ENCODE data around the gene PMPCB.
A peak's percentile ranks its signal among the peaks of the same experiment; 100 is the strongest.

The PMPCB gene

GRCh38 chr7:103336761-103337160 lies 39.5 kb downstream of the PMPCB start:
- no peaks in the 10 kb centered on the region for H3K9me3 ChIP-seq (replicated peaks; ENCODE audit: insufficient read depth, low read length)
- no peaks in the 10 kb centered on the region for H4K20me1 ChIP-seq (ENCODE audit: insufficient read depth, low read length)
- H3K27ac ChIP-seq (ENCODE audit: low read length): no peak overlapping the region
- no peak overlapping the region for H2AFZ ChIP-seq (ENCODE audit: low read length)
- H3F3A ChIP-seq (ENCODE audit: insufficient read depth, low read length): no peaks in the 10 kb centered on the region
- H3K9me2 ChIP-seq (replicated peaks; ENCODE audit: insufficient read depth, low read length): no peaks in the 10 kb centered on the region
- no peak for DNase-seq
- H3K4me2 ChIP-seq (ENCODE audit: low read depth, low read length): no peak overlapping the region
- no peaks in the 10 kb centered on the region for H3K27me3 ChIP-seq (replicated peaks; ENCODE audit: insufficient read depth, low read length)
- peaks cover 62% of the 10 kb centered on the region for H3K79me2 ChIP-seq (ENCODE audit: low read length)
- H3K4me3 ChIP-seq (ENCODE audit: low read length): no peak overlapping the region
- TF ChIP-seq CTCF (IDR thresholded peaks at IDR 0.05; ENCODE audit: low read length) (no peak), EZH2phosphoT487 (IDR thresholded peaks at IDR 0.05; ENCODE audit: low read length) (no peak), EZH2 (optimal IDR thresholded peaks at IDR 0.05; ENCODE audit: low read depth, low read length) (no peak)
- no peak overlapping the region for H3K9ac ChIP-seq (ENCODE audit: low read length)
- no peaks in the 10 kb centered on the region for H3K4me1 ChIP-seq (ENCODE audit: low read length)
- peaks cover 19% of the 10 kb centered on the region for H3K36me3 ChIP-seq (replicated peaks; ENCODE audit: insufficient read depth, low read length)

- Histone ChIP-seq H3K79me2 (ENCODE audit: low read length) (peaks cover 73% of the 10 kb centered on the region), H4K20me1 (ENCODE audit: insufficient read depth, low read length) (no peaks in the 10 kb centered on the region), H3K9me2 (replicated peaks; ENCODE audit: insufficient read depth, low read length) (no peaks in the 10 kb centered on the region), H3K9me3 (replicated peaks; ENCODE audit: insufficient read depth, low read length) (no peaks in the 10 kb centered on the region), H3K4me3 (ENCODE audit: low read length) (no peak overlapping the region), H3K27me3 (replicated peaks; ENCODE audit: insufficient read depth, low read length) (no peaks in the 10 kb centered on the region), H3K9ac (ENCODE audit: low read length) (no peak overlapping the region), H3K27ac (ENCODE audit: low read length) (no peak overlapping the region), H2AFZ (ENCODE audit: low read length) (no peak overlapping the region), H3K4me2 (ENCODE audit: low read depth, low read length) (no peak overlapping the region), H3F3A (ENCODE audit: insufficient read depth, low read length) (peaks cover 4% of the 10 kb centered on the region), H3K36me3 (replicated peaks; ENCODE audit: insufficient read depth, low read length) (peaks cover 19% of the 10 kb centered on the region), H3K4me1 (ENCODE audit: low read length) (peaks cover 6% of the 10 kb centered on the region; the same call in 1 of the 2 replicates)
- no peak for TF ChIP-seq EZH2phosphoT487 (IDR thresholded peaks at IDR 0.05; ENCODE audit: low read length)
- TF ChIP-seq EZH2 (optimal IDR thresholded peaks at IDR 0.05; ENCODE audit: low read depth, low read length): no peak
- DNase-seq: no peak
These were observed 41.6 kb downstream of the PMPCB start for GRCh38 chr7:103338864-103339263.

- no peaks in the 10 kb centered on the region for H4K20me1 ChIP-seq (ENCODE audit: insufficient read depth, low read length)
- H2AFZ ChIP-seq (ENCODE audit: low read length): no peak overlapping the region
- no peaks in the 10 kb centered on the region for H3K9me2 ChIP-seq (replicated peaks; ENCODE audit: insufficient read depth, low read length)
- peaks cover 17% of the 10 kb centered on the region for H3F3A ChIP-seq (ENCODE audit: insufficient read depth, low read length)
- TF ChIP-seq EZH2 (optimal IDR thresholded peaks at IDR 0.05; ENCODE audit: low read depth, low read length) (no peak), EZH2phosphoT487 (IDR thresholded peaks at IDR 0.05; ENCODE audit: low read length) (no peak), CTCF (IDR thresholded peaks at IDR 0.05; ENCODE audit: low read length) (no peak)
- no peak overlapping the region for H3K27ac ChIP-seq (ENCODE audit: low read length)
- no peak overlapping the region for H3K4me2 ChIP-seq (ENCODE audit: low read depth, low read length)
- peaks cover 13% of the 10 kb centered on the region for H3K4me1 ChIP-seq (ENCODE audit: low read length)
- H3K79me2 ChIP-seq (ENCODE audit: low read length): peaks cover 70% of the 10 kb centered on the region
- H3K9ac ChIP-seq (ENCODE audit: low read length): no peak overlapping the region
- H3K36me3 ChIP-seq (replicated peaks; ENCODE audit: insufficient read depth, low read length): peaks cover 18% of the 10 kb centered on the region
- no peak for DNase-seq
- H3K4me3 ChIP-seq (ENCODE audit: low read length): no peak overlapping the region
- H3K9me3 ChIP-seq (replicated peaks; ENCODE audit: insufficient read depth, low read length): no peaks in the 10 kb centered on the region
- no peaks in the 10 kb centered on the region for H3K27me3 ChIP-seq (replicated peaks; ENCODE audit: insufficient read depth, low read length)
These were observed 44.2 kb downstream of the PMPCB start for GRCh38 chr7:103341466-103341865.

GRCh38 chr7:103343332-103343731 lies 46.1 kb downstream of the PMPCB start:
- DNase-seq: no peak
- peak overlapping the region; percentile 59; the same call in 1 of the 2 replicates for H3K27ac ChIP-seq (ENCODE audit: low read length)
- H2AFZ ChIP-seq (ENCODE audit: low read length): peak overlapping the region; percentile 94; the same call in 1 of the 2 replicates

More at GRCh38 chr7:103343332-103343731, 46.1 kb downstream of the PMPCB start:
- H4K20me1 ChIP-seq (ENCODE audit: insufficient read depth, low read length): no peaks in the 10 kb centered on the region
- H3K79me2 ChIP-seq (ENCODE audit: low read length): peaks cover 73% of the 10 kb centered on the region
- peak overlapping the region; percentile 99 for H3K4me2 ChIP-seq (ENCODE audit: low read depth, low read length)
- H3K9ac ChIP-seq (ENCODE audit: low read length): peak overlapping the region; percentile 83
- peaks cover 22% of the 10 kb centered on the region for H3K4me1 ChIP-seq (ENCODE audit: low read length)
- TF ChIP-seq EZH2phosphoT487 (IDR thresholded peaks at IDR 0.05; ENCODE audit: low read length) (no peak), CTCF (IDR thresholded peaks at IDR 0.05; ENCODE audit: low read length) (no peak), EZH2 (optimal IDR thresholded peaks at IDR 0.05; ENCODE audit: low read depth, low read length) (no peak)
- H3K9me3 ChIP-seq (replicated peaks; ENCODE audit: insufficient read depth, low read length): no peaks in the 10 kb centered on the region
- peak overlapping the region; percentile 97 for H3K4me3 ChIP-seq (ENCODE audit: low read length)
- H3K9me2 ChIP-seq (replicated peaks; ENCODE audit: insufficient read depth, low read length): no peaks in the 10 kb centered on the region
- no peaks in the 10 kb centered on the region for H3K27me3 ChIP-seq (replicated peaks; ENCODE audit: insufficient read depth, low read length)
- H3K36me3 ChIP-seq (replicated peaks; ENCODE audit: insufficient read depth, low read length): peaks cover 5% of the 10 kb centered on the region; the same call in 1 of the 2 replicates
- peaks cover 35% of the 10 kb centered on the region for H3F3A ChIP-seq (ENCODE audit: insufficient read depth, low read length)

Data from MM.1S (cell line).